Progenitor cell of endocrine pancreas (in vitro differentiated cells): Measurements from ENCODE around the gene KLHL17. TPM values are rescaled to one million over a fixed set of nuclear protein-coding genes. Genes with fewer than 3 reads are reported as not detected.

Experiments used
- DNase-seq: peaks from one replicate; pipeline ENCODE4 v3.0.0; 2021; ENCODE audit warnings: low spot score; ENCODE audit not compliant: unreplicated experiment
- H3K27ac Mint-ChIP-seq: 2 replicates; pipeline ENCODE4 v1.8.0; 2021; ENCODE audit warnings: mild to moderate bottlenecking, moderate library complexity, mixed read lengths
- H3K27me3 Mint-ChIP-seq: 2 replicates; pipeline ENCODE4 v1.8.0; 2021; ENCODE audit warnings: mixed read lengths
- H3K36me3 Mint-ChIP-seq: 2 replicates; pipeline ENCODE4 v1.8.0; 2022; ENCODE audit warnings: mixed read lengths; ENCODE audit not compliant: insufficient read depth
- H3K4me1 Mint-ChIP-seq: 2 replicates; pipeline ENCODE4 v1.8.0; 2021; ENCODE audit warnings: low read depth, mixed read lengths
- H3K4me3 Mint-ChIP-seq: 2 replicates; pipeline ENCODE4 v1.8.0; 2021; ENCODE audit warnings: low read depth, mild to moderate bottlenecking, moderate library complexity, mixed read lengths
- H3K9me3 Mint-ChIP-seq: 2 replicates; pipeline ENCODE4 v1.8.0; 2021; ENCODE audit warnings: low read depth, mixed read lengths
- CTCF ChIP-seq: fragments of 200-600 bp; sonication (generic); IDR thresholded peaks from one replicate; pipeline ENCODE4 v1.5.0; 2021; ENCODE audit warnings: antibody characterized with exemption, mild to moderate bottlenecking; ENCODE audit not compliant: unreplicated experiment
- total RNA-seq: library from RNA; stranded (reverse); gene quantifications from 2 replicates; pipeline ENCODE4 v1.2.1, GENCODE V29; 2021

Gene KLHL17
- total RNA-seq, 1 donor from 2014 or later: 45.3 TPM

- Mint-ChIP-seq H3K27ac (peak overlapping the region; percentile 45), H3K4me3 (no peak overlapping the region), H3K4me1 (peaks cover 33% of the 10 kb centered on the region), H3K27me3 (peaks cover 55% of the 10 kb centered on the region), H3K9me3 (no peaks in the 10 kb centered on the region), H3K36me3 (peaks cover 2% of the 10 kb centered on the region)
- no peak for TF ChIP-seq CTCF
- no peak for DNase-seq
Observed at GRCh38 chr1:916173-917075, 44.0 kb upstream of the KLHL17 start.

GRCh38 chr1:917076-917459 lies 43.3 kb upstream of the KLHL17 start:
- peaks cover 33% of the 10 kb centered on the region for H3K4me1 Mint-ChIP-seq
- peaks cover 57% of the 10 kb centered on the region for H3K27me3 Mint-ChIP-seq
- H3K27ac Mint-ChIP-seq: no peak overlapping the region
- no peak overlapping the region for H3K4me3 Mint-ChIP-seq
- H3K9me3 Mint-ChIP-seq: no peaks in the 10 kb centered on the region
- H3K36me3 Mint-ChIP-seq: peaks cover 3% of the 10 kb centered on the region
- no peak for TF ChIP-seq CTCF
- DNase-seq: no peak

- H3K36me3 Mint-ChIP-seq: peaks cover 3% of the 10 kb centered on the region
- no peak overlapping the region for H3K4me3 Mint-ChIP-seq
- H3K4me1 Mint-ChIP-seq: peaks cover 27% of the 10 kb centered on the region
- H3K27ac Mint-ChIP-seq: no peak overlapping the region
- DNase-seq: no peak
- H3K27me3 Mint-ChIP-seq: peaks cover 57% of the 10 kb centered on the region
- H3K9me3 Mint-ChIP-seq: no peaks in the 10 kb centered on the region
- no peak for TF ChIP-seq CTCF
Observed at GRCh38 chr1:917466-918091, 42.8 kb upstream of the KLHL17 start.

GRCh38 chr1:918353-918752 lies 42.0 kb upstream of the KLHL17 start:
- H3K27me3 Mint-ChIP-seq: peaks cover 58% of the 10 kb centered on the region
- peaks cover 27% of the 10 kb centered on the region for H3K4me1 Mint-ChIP-seq
- DNase-seq: no peak
- no peak overlapping the region for H3K4me3 Mint-ChIP-seq
- no peaks in the 10 kb centered on the region for H3K9me3 Mint-ChIP-seq
- TF ChIP-seq CTCF: no peak
- peaks cover 3% of the 10 kb centered on the region for H3K36me3 Mint-ChIP-seq
- H3K27ac Mint-ChIP-seq: no peak overlapping the region

- H3K27me3 Mint-ChIP-seq: peaks cover 58% of the 10 kb centered on the region
- no peak for TF ChIP-seq CTCF
- no peaks in the 10 kb centered on the region for H3K9me3 Mint-ChIP-seq
- no peak overlapping the region for H3K4me3 Mint-ChIP-seq
- peaks cover 28% of the 10 kb centered on the region for H3K4me1 Mint-ChIP-seq
- H3K27ac Mint-ChIP-seq: no peak overlapping the region
- DNase-seq: no peak
- peaks cover 3% of the 10 kb centered on the region for H3K36me3 Mint-ChIP-seq
Observed at GRCh38 chr1:918843-919242, 41.5 kb upstream of the KLHL17 start.
